Glutamatergic neuron (in vitro differentiated cells): ENCODE measurements around the gene PRSS57. TPM values are rescaled to one million over a fixed set of nuclear protein-coding genes. Genes with fewer than 3 reads are reported as not detected.

ENCODE experiments used
- DNase-seq: peaks from one replicate; pipeline ENCODE4 v3.0.0; 2022
- H3K27ac Mint-ChIP-seq: one replicate; pipeline ENCODE4 v1.8.0; 2020; ENCODE audit warnings: mild to moderate bottlenecking, mixed read lengths, inconsistent platforms; ENCODE audit not compliant: unreplicated experiment
- H3K27me3 Mint-ChIP-seq: one replicate; pipeline ENCODE4 v1.8.0; 2020; ENCODE audit warnings: mild to moderate bottlenecking, moderate library complexity, mixed read lengths, inconsistent platforms; ENCODE audit not compliant: unreplicated experiment
- H3K36me3 Mint-ChIP-seq: one replicate; pipeline ENCODE4 v1.8.0; 2020; ENCODE audit warnings: mild to moderate bottlenecking, mixed read lengths, inconsistent platforms; ENCODE audit not compliant: unreplicated experiment
- H3K4me1 Mint-ChIP-seq: one replicate; pipeline ENCODE4 v1.8.0; 2020; ENCODE audit warnings: mild to moderate bottlenecking, low read depth, mixed read lengths, inconsistent platforms; ENCODE audit not compliant: unreplicated experiment
- H3K4me3 Mint-ChIP-seq: one replicate; pipeline ENCODE4 v1.8.0; 2020; ENCODE audit warnings: mild to moderate bottlenecking, mixed read lengths, inconsistent platforms; ENCODE audit not compliant: unreplicated experiment
- H3K9me3 Mint-ChIP-seq: one replicate; pipeline ENCODE4 v1.8.0; 2020; ENCODE audit warnings: mild to moderate bottlenecking, moderate library complexity, mixed read lengths, inconsistent platforms; ENCODE audit not compliant: unreplicated experiment
- CTCF ChIP-seq: fragments of 200-600 bp; sonication (generic); IDR thresholded peaks from one replicate; pipeline ENCODE4 v1.5.0; 2021; ENCODE audit not compliant: partially characterized antibody, unreplicated experiment
- total RNA-seq: library from RNA; stranded (reverse); fragmentation: NEBNext Ultra II Directional; extraction: Animal tissue kit (Norgen Biotek cat#: 25700); gene quantifications from one replicate; pipeline ENCODE4 v1.2.1, GENCODE V29; 2021; ENCODE audit not compliant: unreplicated experiment

The PRSS57 gene
- total RNA-seq, 1 donor from 2014 or later, result 0.78 TPM

GRCh38 chr19:642767-643727, 52.2 kb downstream of the PRSS57 start:
- TF ChIP-seq CTCF, result no peak
- no peak for DNase-seq
- H3K4me1 Mint-ChIP-seq, result no peaks in the 10 kb centered on the region
- H3K4me3 Mint-ChIP-seq, result no peak overlapping the region
- H3K27me3 Mint-ChIP-seq, result peaks cover 7% of the 10 kb centered on the region
- H3K36me3 Mint-ChIP-seq, result no peaks in the 10 kb centered on the region
- H3K9me3 Mint-ChIP-seq, result peaks cover 4% of the 10 kb centered on the region
- no peak overlapping the region for H3K27ac Mint-ChIP-seq

GRCh38 chr19:641702-642101, 53.5 kb downstream of the PRSS57 start:
- peaks cover 7% of the 10 kb centered on the region for H3K27me3 Mint-ChIP-seq
- no peak for TF ChIP-seq CTCF
- H3K27ac Mint-ChIP-seq, result no peak overlapping the region
- peaks cover 4% of the 10 kb centered on the region for H3K9me3 Mint-ChIP-seq
- no peak overlapping the region for H3K4me3 Mint-ChIP-seq
- H3K4me1 Mint-ChIP-seq, result no peaks in the 10 kb centered on the region
- DNase-seq, result no peak
- H3K36me3 Mint-ChIP-seq, result no peaks in the 10 kb centered on the region

DNA sequence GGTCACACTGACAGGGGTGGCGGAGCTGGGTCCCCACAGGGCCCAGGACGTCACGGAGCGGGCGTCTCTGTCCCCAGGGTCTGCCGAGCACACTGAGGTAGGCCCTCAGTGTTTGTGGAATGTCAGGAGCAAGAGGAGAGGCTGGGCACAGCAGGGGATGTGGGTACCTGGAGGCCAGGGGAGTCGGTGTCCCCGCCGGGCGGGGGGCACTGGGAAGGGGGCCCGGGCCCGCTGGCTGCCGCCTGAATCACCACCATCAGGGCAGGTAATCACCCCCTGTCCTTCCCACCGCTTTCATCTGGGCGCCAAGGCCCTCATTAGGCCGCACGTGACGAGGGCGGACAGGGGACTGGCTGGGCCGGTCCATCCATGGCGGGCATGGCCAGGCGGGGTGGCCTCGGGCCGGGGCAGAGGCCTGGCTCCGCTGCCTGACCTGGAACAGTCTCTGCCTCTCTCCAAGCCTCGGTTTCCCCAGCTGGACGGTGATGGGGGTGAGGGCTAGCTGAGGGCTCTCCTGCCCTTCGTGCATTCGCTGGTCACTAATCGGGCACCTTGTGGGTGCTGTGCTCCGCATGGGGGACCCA, 54.6 kb downstream of the PRSS57 start:
- H3K27ac Mint-ChIP-seq, result no peak overlapping the region
- H3K9me3 Mint-ChIP-seq, result peaks cover 4% of the 10 kb centered on the region
- H3K4me3 Mint-ChIP-seq, result no peak overlapping the region
- TF ChIP-seq CTCF, result no peak
- DNase-seq, result no peak
- no peaks in the 10 kb centered on the region for H3K36me3 Mint-ChIP-seq
- H3K27me3 Mint-ChIP-seq, result peaks cover 3% of the 10 kb centered on the region
- H3K4me1 Mint-ChIP-seq, result no peaks in the 10 kb centered on the region

DNA sequence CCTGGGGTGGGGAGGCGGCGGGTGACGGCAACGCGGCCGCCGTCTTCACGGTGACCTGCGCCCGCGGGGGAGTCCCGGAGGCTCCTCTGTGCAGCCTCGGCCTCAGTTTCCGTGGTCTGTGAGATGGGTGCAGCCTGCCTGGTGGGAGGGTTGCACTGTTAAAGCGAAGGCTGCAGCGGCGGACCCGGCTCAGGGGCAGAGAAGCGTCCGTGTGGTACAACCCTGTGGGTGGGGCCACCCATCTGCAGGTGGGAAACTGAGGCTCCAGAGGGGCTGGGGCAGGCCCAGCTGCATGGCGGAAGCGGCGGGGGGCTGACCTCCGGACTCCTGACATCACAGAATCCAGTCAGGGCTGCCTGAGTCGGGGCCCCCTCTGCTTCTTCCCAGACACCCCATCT, 55.1 kb downstream of the PRSS57 start:
- H3K36me3 Mint-ChIP-seq, result no peaks in the 10 kb centered on the region
- no peak overlapping the region for H3K27ac Mint-ChIP-seq
- H3K9me3 Mint-ChIP-seq, result peaks cover 4% of the 10 kb centered on the region
- no peak for TF ChIP-seq CTCF
- H3K4me1 Mint-ChIP-seq, result no peaks in the 10 kb centered on the region
- no peak for DNase-seq
- no peak overlapping the region for H3K4me3 Mint-ChIP-seq
- peaks cover 3% of the 10 kb centered on the region for H3K27me3 Mint-ChIP-seq
